H1 (cell line): Measurements from ENCODE around the gene CSNK1D. TPM values are rescaled to one million over a fixed set of nuclear protein-coding genes. Genes with fewer than 3 reads are reported as not detected.

Source experiments
- CTCF ChIA-PET: fragments of 300-600 bp; sonication (Branson Sonifier 250); formaldehyde crosslinking; loops from one replicate; lab custom pipeline; 2021; ENCODE audit not compliant: partially characterized antibody; lab: Charles Lee
- POLR2A ChIA-PET: fragments of 300-600 bp; sonication (Branson Sonifier 250); formaldehyde crosslinking; loops from one replicate; lab custom pipeline; 2021; ENCODE audit warnings: inconsistent platforms; ENCODE audit not compliant: partially characterized antibody; lab: Charles Lee
- DNase-seq, 2 experiments: peaks; one replicate each; pipeline versions ENCODE4 v3.0.0 to v3.0.0-alpha.2; 2010 to 2022; ENCODE audit warnings: low spot score in 2 of 2, low read depth in 1 of 2, mixed read lengths in 1 of 2
- FAIRE-seq: peaks from 2 replicates; lab custom pipeline; 2011; peaks lifted over from hg19 to GRCh38; lab: Jason Lieb, UNC
- H2AFZ ChIP-seq: 2 replicates; pipeline ENCODE4 v1.8.1; 2012; ENCODE audit warnings: low read length, inconsistent platforms
- H2AK5ac ChIP-seq: 2 replicates; pipeline ENCODE4 v1.6.1; 2013; ENCODE audit warnings: low read depth, low read length
- H2BK120ac ChIP-seq: replicated peaks from 2 replicates; pipeline ENCODE3; 2013; ENCODE audit warnings: low read depth, low read length, inconsistent platforms
- H2BK12ac ChIP-seq: 2 replicates; pipeline ENCODE4 v1.6.1; 2013; ENCODE audit warnings: low read depth, low read length
- H2BK15ac ChIP-seq: 2 replicates; pipeline ENCODE4 v1.6.1; 2013; ENCODE audit warnings: low read length
- H2BK20ac ChIP-seq: 2 replicates; pipeline ENCODE4 v1.6.1; 2013; ENCODE audit warnings: low read length
- H2BK5ac ChIP-seq: 2 replicates; pipeline ENCODE4 v1.6.1; 2013; ENCODE audit warnings: low read depth, low read length
- H3K14ac ChIP-seq: 2 replicates; pipeline ENCODE4 v1.6.1; 2013; ENCODE audit warnings: inconsistent platforms; ENCODE audit not compliant: insufficient read length
- H3K18ac ChIP-seq: 2 replicates; pipeline ENCODE4 v1.6.1; 2013; ENCODE audit warnings: low read length; ENCODE audit errors: extremely low read depth
- H3K23ac ChIP-seq: 2 replicates; pipeline ENCODE4 v1.6.1; 2013; ENCODE audit warnings: inconsistent platforms; ENCODE audit not compliant: insufficient read length
- H3K23me2 ChIP-seq: 2 replicates; pipeline ENCODE4 v1.6.1; 2013; ENCODE audit warnings: low read depth, low read length
- H3K27ac ChIP-seq: 2 replicates; pipeline ENCODE4 v1.6.1; 2011; ENCODE audit warnings: low read depth, low read length, inconsistent platforms
- H3K27me3 ChIP-seq, 4 experiments: replicated peaks in 1 of 4; 1 replicate in 1 of 4; 2 replicates in 3 of 4; pipeline versions ENCODE4 v1.6.1 to v1.8.1; 2011 to 2013; ENCODE audit warnings: low read length in 3 of 4, mild to moderate bottlenecking in 3 of 4, inconsistent platforms in 2 of 4, mixed read lengths in 2 of 4, moderate library complexity in 1 of 4; ENCODE audit not compliant: control insufficient read depth in 3 of 4, insufficient read depth in 3 of 4; ENCODE audit errors: extremely low read depth in 1 of 4
- H3K36me3 ChIP-seq, 4 experiments: 2 replicates each; pipeline versions ENCODE4 v1.6.1 to v1.8.1; 2011 to 2013; ENCODE audit warnings: mild to moderate bottlenecking in 4 of 4, low read length in 3 of 4, moderate library complexity in 2 of 4, control low read depth in 1 of 4, inconsistent platforms in 1 of 4; ENCODE audit not compliant: insufficient read depth in 4 of 4, control insufficient read depth in 2 of 4
- H3K4ac ChIP-seq: replicated peaks from 2 replicates; pipeline ENCODE3; 2013; ENCODE audit warnings: low read length, low read depth, mixed read lengths, inconsistent platforms; ENCODE audit not compliant: insufficient read length
- H3K4me1 ChIP-seq, 4 experiments: replicated peaks in 1 of 4; 1 replicate in 1 of 4; 2 replicates in 3 of 4; pipeline versions ENCODE4 v1.6.1 to v1.8.1; 2011 to 2013; ENCODE audit warnings: low read length in 3 of 4, inconsistent platforms in 2 of 4, mixed read lengths in 1 of 4; ENCODE audit not compliant: insufficient read depth in 4 of 4, control insufficient read depth in 3 of 4
- H3K4me2 ChIP-seq, 2 experiments: 2 replicates each; pipeline versions ENCODE4 v1.6.1 to v1.8.1; 2011 to 2013; ENCODE audit warnings: low read depth in 2 of 2, low read length in 2 of 2, control low read depth in 1 of 2, inconsistent platforms in 1 of 2, mild to moderate bottlenecking in 1 of 2; ENCODE audit not compliant: insufficient read depth in 1 of 2
- H3K4me3 ChIP-seq, 4 experiments: fragments of 200-600, 300-600 bp in 1 of 4; sonication (generic), shearing (Covaris generic), sonication (Bioruptor Twin) in 1 of 4; 2 replicates each; pipeline versions ENCODE4 v1.5.1 to v1.8.1; 2011 to 2016; ENCODE audit warnings: low read length in 4 of 4, low read depth in 3 of 4, control low read depth in 2 of 4, inconsistent platforms in 2 of 4, mild to moderate bottlenecking in 2 of 4, mixed read lengths in 1 of 4, moderate library complexity in 1 of 4; ENCODE audit not compliant: insufficient read depth in 2 of 4; ENCODE audit errors: extremely low read depth in 1 of 4
- H3K56ac ChIP-seq: replicated peaks from 2 replicates; pipeline ENCODE3; 2013; ENCODE audit warnings: low read depth, mild to moderate bottlenecking, mixed read lengths, low read length, inconsistent platforms; ENCODE audit not compliant: insufficient read length
- H3K79me1 ChIP-seq: 2 replicates; pipeline ENCODE4 v1.6.1; 2013; ENCODE audit warnings: low read depth, low read length, control low read depth
- H3K79me2 ChIP-seq, 2 experiments: 2 replicates each; pipeline versions ENCODE4 v1.6.1 to v1.8.1; 2012 to 2013; ENCODE audit warnings: low read length in 2 of 2, mild to moderate bottlenecking in 2 of 2, inconsistent platforms in 1 of 2; ENCODE audit not compliant: insufficient read depth in 2 of 2, control insufficient read depth in 1 of 2
- H3K9ac ChIP-seq, 4 experiments: replicated peaks in 1 of 4; 1 replicate in 1 of 4; 2 replicates in 3 of 4; pipeline versions ENCODE4 v1.6.1 to v1.8.1; 2011 to 2013; ENCODE audit warnings: low read depth in 3 of 4, low read length in 3 of 4, control low read depth in 2 of 4, mild to moderate bottlenecking in 2 of 4, moderate library complexity in 2 of 4, inconsistent platforms in 1 of 4; ENCODE audit errors: extremely low read depth in 1 of 4
- H3K9me3 ChIP-seq, 2 experiments: 2 replicates each; pipeline versions ENCODE4 v1.6.1 to v1.8.1; 2012 to 2013; ENCODE audit warnings: mild to moderate bottlenecking in 2 of 2, moderate library complexity in 2 of 2, control low read depth in 1 of 2, inconsistent platforms in 1 of 2, low read depth in 1 of 2, low read length in 1 of 2, mixed read lengths in 1 of 2; ENCODE audit not compliant: insufficient read depth in 2 of 2
- H4K20me1 ChIP-seq, 2 experiments: replicated peaks in 1 of 2; 2 replicates each; pipeline versions ENCODE3 to v1.8.1; 2011 to 2013; ENCODE audit warnings: inconsistent platforms in 2 of 2, low read length in 2 of 2, mild to moderate bottlenecking in 1 of 2; ENCODE audit not compliant: insufficient read depth in 2 of 2, control insufficient read depth in 1 of 2
- H4K5ac ChIP-seq: 2 replicates; pipeline ENCODE4 v1.6.1; 2013; ENCODE audit warnings: low read length, low read depth, mixed read lengths, inconsistent platforms; ENCODE audit not compliant: insufficient read length
- H4K8ac ChIP-seq: 2 replicates; pipeline ENCODE4 v1.8.0; 2013; ENCODE audit warnings: mild to moderate bottlenecking, moderate library complexity, low read length, inconsistent platforms; ENCODE audit not compliant: insufficient read depth; ENCODE audit errors: extremely low read depth
- H4K91ac ChIP-seq: replicated peaks from 2 replicates; pipeline ENCODE3; 2013; ENCODE audit warnings: low read length, mixed read lengths, inconsistent platforms; ENCODE audit not compliant: insufficient read length
- EGR1 ChIP-seq: IDR thresholded peaks from 2 replicates; pipeline ENCODE4 v1.6.1; 2011; ENCODE audit warnings: low read depth, low read length, borderline replicate concordance
- GABPA ChIP-seq: IDR thresholded peaks from 2 replicates; pipeline ENCODE4 v1.6.1; 2011; ENCODE audit warnings: mild to moderate bottlenecking, low read length, moderate library complexity, borderline replicate concordance; ENCODE audit not compliant: insufficient read depth
- NANOG ChIP-seq: IDR thresholded peaks from 2 replicates; pipeline ENCODE4 v1.6.1; 2011; ENCODE audit warnings: low read length, low read depth, mild to moderate bottlenecking, inconsistent platforms; ENCODE audit not compliant: insufficient read depth, poor library complexity, severe bottlenecking
- SIN3A ChIP-seq, 2 experiments: IDR thresholded peaks in 1 of 2; conservative IDR thresholded peaks in 1 of 2; 2 replicates each; pipeline ENCODE4 v1.6.1; 2011 to 2012; ENCODE audit warnings: low read length in 2 of 2, improper control_type of control experiment in 1 of 2, low read depth in 1 of 2, mild to moderate bottlenecking in 1 of 2
- SP2 ChIP-seq: IDR thresholded peaks from 2 replicates; pipeline ENCODE4 v1.6.1; 2012; ENCODE audit warnings: mild to moderate bottlenecking, low read length, inconsistent platforms
- TAF1 ChIP-seq: IDR thresholded peaks from 2 replicates; pipeline ENCODE4 v1.6.1; 2011; ENCODE audit warnings: mild to moderate bottlenecking, low read depth, low read length
- USF2 ChIP-seq: IDR thresholded peaks from 2 replicates; pipeline ENCODE4 v1.6.1; 2011; ENCODE audit warnings: low read length, improper control_type of control experiment
- WGBS, 2 experiments: shearing (Covaris generic) in 1 of 2; methylation state at CpG; one replicate each; pipeline versions ENCODE4 v1.1.6 to v1.1.7; 2013 to 2015; ENCODE audit warnings: low lambda C conversion rate in 2 of 2, mixed read lengths in 2 of 2, inconsistent platforms in 1 of 2, low coverage in 1 of 2, missing lambda C conversion rate in 1 of 2; ENCODE audit not compliant: insufficient replicate concordance in 2 of 2, insufficient coverage in 1 of 2, insufficient read length in 1 of 2; ENCODE audit errors: extremely low coverage in 1 of 2, missing lambda C conversion rate in 1 of 2; 5-methylcytosine and 5-hydroxymethylcytosine counted together
- polyA plus RNA-seq, 7 experiments: library from polyadenylated mRNA; depleted of rRNA in 3 of 7; stranded (reverse) in 5 of 7; unstranded in 2 of 7; fragments of >200 nt in 5 of 7; fragments of 200-250 nt in 2 of 7; gene quantifications; 1 replicate in 5 of 7; 2 replicates in 1 of 7; 4 replicates in 1 of 7; pipeline versions ENCODE4 v1.2.1 to v1.2.3, GENCODE V29; 2011 to 2013; ENCODE audit warnings: missing spikeins in 2 of 7, mixed read lengths in 2 of 7
- total RNA-seq: library from RNA; stranded (reverse); fragmentation: NEBNext Ultra II Directional; extraction: Animal tissue kit (Norgen Biotek cat#: 25700); gene quantifications from 2 replicates; pipeline ENCODE4 v1.2.1, GENCODE V29; 2021
- TF ChIP-seq, protein P1 (sequence below): IDR thresholded peaks from 2 replicates; pipeline ENCODE4 v1.6.1; 2012; ENCODE audit warnings: inconsistent platforms

Gene CSNK1D
- total and polyA plus RNA-seq, 2 of the 8 experiments (the other 6 are each of a cell fraction or from before 2014, with no cell fraction given) = 73.5 to 103 TPM

DNA sequence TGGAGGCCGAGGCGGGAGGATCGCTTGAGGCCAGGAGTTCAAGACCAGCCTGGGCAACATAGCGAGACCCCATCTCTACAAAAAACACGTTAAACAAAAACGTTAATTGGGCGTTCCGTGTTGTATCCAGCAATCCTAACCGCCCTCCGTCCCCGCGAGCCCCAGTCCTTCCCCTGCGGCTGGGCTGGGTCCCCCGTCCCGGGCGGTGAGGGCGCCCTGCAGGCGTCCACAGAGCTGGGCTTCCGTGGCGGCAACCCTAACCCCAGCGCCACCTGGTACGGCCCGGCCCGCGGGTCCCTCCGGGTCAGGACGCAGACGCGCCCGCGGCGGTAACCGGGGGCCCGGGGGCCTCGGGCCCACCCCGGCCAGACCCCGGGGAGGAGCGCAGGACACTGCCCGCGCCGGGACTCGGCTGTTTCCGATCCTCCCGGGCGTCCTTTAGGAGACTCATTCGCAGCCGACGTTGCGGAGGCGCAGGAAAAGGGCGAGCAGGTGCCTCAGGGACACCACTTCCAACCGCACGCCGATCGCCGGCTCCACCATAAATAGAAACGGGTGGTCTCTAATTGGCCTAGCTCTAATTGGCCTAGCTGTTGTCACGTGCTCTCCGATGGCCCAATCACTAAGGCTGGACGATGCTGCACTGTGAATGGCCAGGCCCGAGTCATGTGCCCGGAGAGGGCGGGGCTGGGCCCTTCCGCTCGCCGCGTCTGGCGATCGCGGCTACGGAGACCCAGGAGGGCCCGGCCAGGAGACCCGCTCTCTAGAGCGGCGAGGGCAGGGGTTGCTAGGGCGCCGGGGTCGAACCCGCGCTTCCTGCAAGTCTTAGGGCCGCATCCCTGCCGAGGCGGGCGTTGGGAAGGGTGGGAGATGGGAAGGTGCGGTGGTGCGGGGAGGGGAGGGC, 19.0 kb upstream of the CSNK1D start:
- no peak overlapping the region for H4K91ac ChIP-seq
- peak overlapping the region; percentile 57 to 98 (median 72) for H3K4me3 ChIP-seq
- H3K79me1 ChIP-seq = no peaks in the 10 kb centered on the region
- no peak for FAIRE-seq
- peaks cover 0 to 7% (median 4%) of the 10 kb centered on the region in 4 experiments; a peak in 3 of 7 replicates for H3K27me3 ChIP-seq
- H2BK20ac ChIP-seq = no peak overlapping the region
- no peaks in the 10 kb centered on the region for H3K36me3 ChIP-seq
- no peak overlapping the region; the same call in 1 of the 2 replicates for H2AFZ ChIP-seq
- H3K79me2 ChIP-seq = no peaks in the 10 kb centered on the region; a peak in 1 of 4 replicates
- no peak overlapping the region for H3K14ac ChIP-seq
- no peak overlapping the region for H2BK120ac ChIP-seq
- 0 out of 4 replicates have a peak, but pooled peaks cover 0 to 2% of the 10 kb centered on the region in 2 experiments for H3K9me3 ChIP-seq
- H3K27ac ChIP-seq = peak overlapping the region; percentile 69
- H4K8ac ChIP-seq = peak overlapping the region; percentile 90
- H4K20me1 ChIP-seq = peaks cover 0 to 2% of the 10 kb centered on the region in 2 experiments
- 0 out of 2 replicates have a peak overlapping the region, but pooled peaks have one; percentile 24 for H2AK5ac ChIP-seq
- H3K56ac ChIP-seq = no peak overlapping the region
- whole genome bisulfite sequencing, 2 experiments = 6% methylated on average over 76 of the region's 86 CpGs; no CpG with 5 or more reads in 1 of the 2 experiments
- peak overlapping the region; percentile 52 to 90 (median 71) for H3K9ac ChIP-seq
- H3K4ac ChIP-seq = no peak overlapping the region
- no peak overlapping the region for H3K23ac ChIP-seq
- POLR2A ChIA-PET = interaction anchor here (0.6 to 3.5 kb wide), 15 partner anchors 9 to 119 kb away, joined by 3 to 41 read pairs (median 3); partner anchors contain the start of genes CD7 and CSNK1D
- peak overlapping the region; percentile 85 for H4K5ac ChIP-seq
- DNase-seq = peak; percentile 91 to 92
- H2BK12ac ChIP-seq = no peak overlapping the region; the same call in 1 of the 2 replicates
- peak overlapping the region; percentile 56 to 80 for H3K4me2 ChIP-seq
- no peak overlapping the region for H2BK15ac ChIP-seq
- CTCF ChIA-PET = interaction anchor here (1.3 kb wide), 1 partner anchor 30 kb away, joined by 4 read pairs; no protein-coding TSS in a partner anchor
- H3K23me2 ChIP-seq = no peaks in the 10 kb centered on the region; the same call in 1 of the 2 replicates
- H3K4me1 ChIP-seq = peaks cover 0 to 13% (median 2%) of the 10 kb centered on the region in 4 experiments; a peak in 4 of 7 replicates
- H3K18ac ChIP-seq = peak overlapping the region; percentile 95
- H2BK5ac ChIP-seq = peak overlapping the region; percentile 75
- TF ChIP-seq USF2 (peak; percentile 98), SP2 (no peak), SIN3A (conservative IDR thresholded peaks at IDR 0.05 in 1 of 2, IDR thresholded peaks at IDR 0.05 in 1 of 2; ENCODE audit: low read depth in 1 of 2, low read length in 2 of 2) (peak in 1 of 2 experiments; percentile 32; a peak in 1 of 4 replicates), EGR1 (no peak), TAF1 (peak; percentile 87), GABPA (no peak), NANOG (peak; percentile 1)
- TF ChIP-seq, protein P1, sequence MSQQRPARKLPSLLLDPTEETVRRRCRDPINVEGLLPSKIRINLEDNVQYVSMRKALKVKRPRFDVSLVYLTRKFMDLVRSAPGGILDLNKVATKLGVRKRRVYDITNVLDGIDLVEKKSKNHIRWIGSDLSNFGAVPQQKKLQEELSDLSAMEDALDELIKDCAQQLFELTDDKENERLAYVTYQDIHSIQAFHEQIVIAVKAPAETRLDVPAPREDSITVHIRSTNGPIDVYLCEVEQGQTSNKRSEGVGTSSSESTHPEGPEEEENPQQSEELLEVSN = peak; percentile 57
